Hepatocyte (in vitro differentiated cells): ENCODE data around the gene MAGI3. TPM values are rescaled to one million over a fixed set of nuclear protein-coding genes. Genes with fewer than 3 reads are reported as not detected.

Experiments
- DNase-seq: peaks from one replicate; pipeline ENCODE4 v3.0.0-alpha.2; 2016; ENCODE audit warnings: low spot score
- H2AFZ ChIP-seq: fragments of 200-600 bp; sonication (generic); 2 replicates; pipeline ENCODE4 v1.6.0; 2016; ENCODE audit warnings: antibody characterized with exemption, mild to moderate bottlenecking
- H3K27ac ChIP-seq: fragments of 200-600 bp; sonication (generic); 2 replicates; pipeline ENCODE4 v1.5.1; 2016; ENCODE audit warnings: mild to moderate bottlenecking
- H3K27me3 ChIP-seq: fragments of 200-600 bp; sonication (generic); 2 replicates; pipeline ENCODE4 v1.6.1; 2016
- H3K36me3 ChIP-seq: fragments of 200-600 bp; sonication (generic); replicated peaks from 2 replicates; pipeline ENCODE4 v1.5.1; 2016; ENCODE audit warnings: low read depth; ENCODE audit not compliant: insufficient read depth
- H3K4me1 ChIP-seq: fragments of 200-600 bp; sonication (generic); 2 replicates; pipeline ENCODE4 v1.5.1; 2016; ENCODE audit warnings: mild to moderate bottlenecking, moderate library complexity; ENCODE audit not compliant: insufficient read depth
- H3K4me2 ChIP-seq: fragments of 200-600 bp; sonication (generic); 2 replicates; pipeline ENCODE4 v1.6.0; 2016
- H3K4me3 ChIP-seq: fragments of 200-600 bp; sonication (generic); 2 replicates; pipeline ENCODE4 v1.5.1; 2016; ENCODE audit warnings: mild to moderate bottlenecking
- H3K79me2 ChIP-seq: fragments of 200-600 bp; sonication (generic); 2 replicates; pipeline ENCODE4 v1.6.0; 2017; ENCODE audit warnings: mild to moderate bottlenecking
- H3K9me2 ChIP-seq: fragments of 200-600 bp; sonication (generic); replicated peaks from 2 replicates; pipeline ENCODE4 v1.6.0; 2017; ENCODE audit warnings: mild to moderate bottlenecking; ENCODE audit not compliant: insufficient read depth
- H3K9me3 ChIP-seq: fragments of 200-600 bp; sonication (generic); 2 replicates; pipeline ENCODE4 v1.5.1; 2016; ENCODE audit warnings: low read depth, mild to moderate bottlenecking
- H4K20me1 ChIP-seq: fragments of 200-600 bp; sonication (generic); 2 replicates; pipeline ENCODE4 v1.6.0; 2016; ENCODE audit warnings: mild to moderate bottlenecking; ENCODE audit not compliant: insufficient read depth, poor library complexity, severe bottlenecking
- CTCF ChIP-seq: fragments of 200-600 bp; sonication (generic); IDR thresholded peaks from 2 replicates; pipeline ENCODE4 v1.5.1; 2016; ENCODE audit warnings: antibody characterized with exemption, mild to moderate bottlenecking; ENCODE audit not compliant: poor library complexity
- EZH2 ChIP-seq: fragments of 200-600 bp; sonication (generic); IDR thresholded peaks from 2 replicates; pipeline ENCODE4 v1.6.1; 2016; ENCODE audit warnings: antibody characterized with exemption, mild to moderate bottlenecking, borderline replicate concordance
- EZH2phosphoT487 ChIP-seq: fragments of 200-600 bp; sonication (generic); IDR thresholded peaks from one replicate; pipeline ENCODE4 v1.6.1; 2018; ENCODE audit warnings: antibody characterized with exemption, mild to moderate bottlenecking, low read depth, moderate library complexity; ENCODE audit not compliant: unreplicated experiment, severe bottlenecking
- WGBS: methylation state at CpG from one replicate; pipeline ENCODE4 v1.1.6; 2016; ENCODE audit warnings: low lambda C conversion rate; ENCODE audit errors: missing lambda C conversion rate; 5-methylcytosine and 5-hydroxymethylcytosine counted together
- polyA plus RNA-seq: library from polyadenylated mRNA; unstranded; fragments of >200 nt; fragmentation: Nextera tagmentation; extraction: Ambion mirVana; gene quantifications from 2 replicates; pipeline ENCODE4 v1.2.1, GENCODE V29; 2016
- total RNA-seq: library from RNA; depleted of rRNA; stranded (reverse); fragments of >200 nt; gene quantifications from 2 replicates; pipeline ENCODE4 v1.2.3, GENCODE V29; 2014

Gene MAGI3
- total and polyA plus RNA-seq, 2 experiments from 2014 or later: 15.9 to 22.4 TPM

DNA sequence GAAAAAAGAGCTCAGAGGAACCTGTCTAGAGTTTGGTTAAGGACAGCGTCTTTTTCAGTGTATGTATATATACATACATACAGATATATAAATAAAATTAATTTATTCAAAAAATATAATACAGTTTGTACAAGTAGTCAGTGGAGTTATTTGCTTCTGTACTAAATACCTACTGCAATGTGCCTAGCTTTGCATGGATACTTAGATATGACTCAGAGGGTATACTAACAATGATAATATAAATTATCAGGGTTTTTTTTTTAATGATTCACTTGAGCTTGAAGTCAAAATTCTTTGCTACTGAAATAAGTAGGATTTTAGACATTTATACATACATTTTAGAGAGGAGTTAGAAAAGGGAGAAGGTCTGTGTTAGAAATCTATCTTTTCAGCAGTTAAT, 251.1 kb downstream of the MAGI3 start:
- no peak overlapping the region for H3K27ac ChIP-seq
- 97% methylated on average over 1 of the region's 1 CpG for WGBS
- no peaks in the 10 kb centered on the region for H3K9me2 ChIP-seq
- no peaks in the 10 kb centered on the region for H3K36me3 ChIP-seq
- no peak overlapping the region for H2AFZ ChIP-seq
- no peaks in the 10 kb centered on the region for H3K27me3 ChIP-seq
- no peak for DNase-seq
- H3K4me1 ChIP-seq: no peaks in the 10 kb centered on the region
- no peak overlapping the region for H3K4me3 ChIP-seq
- H3K9me3 ChIP-seq: no peaks in the 10 kb centered on the region
- no peaks in the 10 kb centered on the region for H4K20me1 ChIP-seq
- TF ChIP-seq EZH2phosphoT487: no peak
- no peak for TF ChIP-seq CTCF
- TF ChIP-seq EZH2: no peak
- no peaks in the 10 kb centered on the region for H3K79me2 ChIP-seq
- no peak overlapping the region for H3K4me2 ChIP-seq

GRCh38 chr1:113647164-113647563, 256.8 kb downstream of the MAGI3 start:
- Histone ChIP-seq H3K4me2 (no peak overlapping the region), H3K9me2 (no peaks in the 10 kb centered on the region), H3K79me2 (no peaks in the 10 kb centered on the region), H4K20me1 (no peaks in the 10 kb centered on the region), H3K27me3 (no peaks in the 10 kb centered on the region), H3K9me3 (no peaks in the 10 kb centered on the region), H3K4me3 (no peak overlapping the region), H3K27ac (no peak overlapping the region), H3K4me1 (peaks cover 7% of the 10 kb centered on the region), H3K36me3 (no peaks in the 10 kb centered on the region), H2AFZ (no peak overlapping the region)
- no peak for TF ChIP-seq EZH2
- TF ChIP-seq CTCF: no peak
- TF ChIP-seq EZH2phosphoT487: no peak
- WGBS: 91% methylated on average over 1 of the region's 1 CpG
- DNase-seq: no peak

- peaks cover 7% of the 10 kb centered on the region for H3K4me1 ChIP-seq
- no peaks in the 10 kb centered on the region for H4K20me1 ChIP-seq
- TF ChIP-seq CTCF (no peak), EZH2phosphoT487 (no peak), EZH2 (no peak)
- H2AFZ ChIP-seq: no peak overlapping the region
- no peak overlapping the region for H3K4me3 ChIP-seq
- H3K27me3 ChIP-seq: no peaks in the 10 kb centered on the region
- no peak for DNase-seq
- no peaks in the 10 kb centered on the region for H3K36me3 ChIP-seq
- H3K79me2 ChIP-seq: no peaks in the 10 kb centered on the region
- no peaks in the 10 kb centered on the region for H3K9me2 ChIP-seq
- H3K4me2 ChIP-seq: no peak overlapping the region
- no peaks in the 10 kb centered on the region for H3K9me3 ChIP-seq
- no peak overlapping the region for H3K27ac ChIP-seq
Observed at GRCh38 chr1:113648478-113648877, 258.2 kb downstream of the MAGI3 start.

- H3K9me3 ChIP-seq: no peaks in the 10 kb centered on the region
- H2AFZ ChIP-seq: no peak overlapping the region
- DNase-seq: no peak
- peaks cover 7% of the 10 kb centered on the region for H3K4me1 ChIP-seq
- no peak overlapping the region for H3K4me3 ChIP-seq
- no peaks in the 10 kb centered on the region for H3K9me2 ChIP-seq
- no peaks in the 10 kb centered on the region for H3K36me3 ChIP-seq
- H4K20me1 ChIP-seq: no peaks in the 10 kb centered on the region
- H3K27me3 ChIP-seq: no peaks in the 10 kb centered on the region
- TF ChIP-seq EZH2 (no peak), CTCF (no peak), EZH2phosphoT487 (no peak)
- H3K27ac ChIP-seq: no peak overlapping the region
- H3K79me2 ChIP-seq: no peaks in the 10 kb centered on the region
- no peak overlapping the region for H3K4me2 ChIP-seq
Observed at GRCh38 chr1:113652771-113653170, 262.5 kb downstream of the MAGI3 start.
